SK-N-SH (cell line): ENCODE measurements around the gene WDR11.

Experiments used
- EP300 ChIP-seq, 2 experiments: IDR thresholded peaks; 2 replicates each; pipeline versions ENCODE4 v1.4.0 to v1.6.1; 2012; ENCODE audit warnings: borderline replicate concordance in 1 of 2, low read depth in 1 of 2, low read length in 1 of 2
- FOXM1 ChIP-seq: IDR thresholded peaks from 2 replicates; pipeline ENCODE4 v1.4.0; 2012; ENCODE audit warnings: low read depth, mild to moderate bottlenecking
- POLR2AphosphoS5 ChIP-seq: IDR thresholded peaks from 2 replicates; pipeline ENCODE4 v1.6.1; 2012; ENCODE audit warnings: low read depth, low read length
- RAD21 ChIP-seq: IDR thresholded peaks from 2 replicates; pipeline ENCODE4 v1.6.1; 2012; ENCODE audit warnings: mild to moderate bottlenecking, low read length
- RFX5 ChIP-seq: IDR thresholded peaks from 2 replicates; pipeline ENCODE4 v1.6.1; 2012; ENCODE audit warnings: mild to moderate bottlenecking, improper control_type of control experiment, low read length
- SIN3A ChIP-seq: IDR thresholded peaks from 2 replicates; pipeline ENCODE4 v1.6.1; 2012; ENCODE audit warnings: low read depth, mild to moderate bottlenecking, low read length, moderate library complexity, borderline replicate concordance
- TF ChIP-seq, protein P1 (sequence below): fragments of 150-350 bp; IDR thresholded peaks from 2 replicates; pipeline ENCODE4 v1.6.1; 2017; ENCODE audit warnings: antibody characterized with exemption, low read length, low read depth, borderline replicate concordance
- TF ChIP-seq, protein P2 (sequence below): IDR thresholded peaks from 2 replicates; pipeline ENCODE4 v1.6.1; 2012; ENCODE audit warnings: mild to moderate bottlenecking, low read depth, low read length, moderate library complexity
- TF ChIP-seq, protein P3 (sequence below): fragments of 200-600 bp; sonication (generic); IDR thresholded peaks from 2 replicates; pipeline ENCODE4 v1.6.1; 2017; ENCODE audit warnings: antibody characterized with exemption, mild to moderate bottlenecking, moderate library complexity
- TF ChIP-seq, protein P4 (sequence below): IDR thresholded peaks from 2 replicates; pipeline ENCODE4 v1.4.0; 2012; ENCODE audit warnings: low read depth
- TF ChIP-seq, protein P5 (sequence below): fragments of 150-350 bp; IDR thresholded peaks from 2 replicates; pipeline ENCODE4 v1.6.1; 2016; ENCODE audit warnings: mild to moderate bottlenecking, low read depth, low read length

DNA sequence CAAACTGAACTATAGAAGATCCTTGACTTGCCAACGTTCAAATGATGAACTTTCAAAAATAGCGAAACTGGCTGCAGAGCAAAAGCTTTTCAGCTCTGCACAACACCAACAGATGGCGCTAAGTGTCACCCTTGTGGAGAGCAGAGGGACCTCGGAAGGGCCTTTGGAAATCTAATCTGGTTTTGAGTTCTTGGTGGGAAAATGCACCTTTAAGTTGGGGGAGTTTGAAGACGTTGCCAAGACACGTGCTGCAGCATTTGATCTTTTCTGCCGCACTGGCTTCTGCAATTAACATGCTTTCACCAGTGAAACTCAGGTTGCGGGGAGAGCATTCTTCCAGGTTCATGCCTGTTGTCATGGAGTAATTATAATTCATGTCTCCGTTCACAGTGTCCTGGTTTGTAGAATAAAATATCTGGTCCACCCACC lies 26.3 kb upstream of the WDR11 start:
- TF ChIP-seq, protein P1, sequence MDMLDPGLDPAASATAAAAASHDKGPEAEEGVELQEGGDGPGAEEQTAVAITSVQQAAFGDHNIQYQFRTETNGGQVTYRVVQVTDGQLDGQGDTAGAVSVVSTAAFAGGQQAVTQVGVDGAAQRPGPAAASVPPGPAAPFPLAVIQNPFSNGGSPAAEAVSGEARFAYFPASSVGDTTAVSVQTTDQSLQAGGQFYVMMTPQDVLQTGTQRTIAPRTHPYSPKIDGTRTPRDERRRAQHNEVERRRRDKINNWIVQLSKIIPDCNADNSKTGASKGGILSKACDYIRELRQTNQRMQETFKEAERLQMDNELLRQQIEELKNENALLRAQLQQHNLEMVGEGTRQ: no peak
- TF ChIP-seq, protein P2, sequence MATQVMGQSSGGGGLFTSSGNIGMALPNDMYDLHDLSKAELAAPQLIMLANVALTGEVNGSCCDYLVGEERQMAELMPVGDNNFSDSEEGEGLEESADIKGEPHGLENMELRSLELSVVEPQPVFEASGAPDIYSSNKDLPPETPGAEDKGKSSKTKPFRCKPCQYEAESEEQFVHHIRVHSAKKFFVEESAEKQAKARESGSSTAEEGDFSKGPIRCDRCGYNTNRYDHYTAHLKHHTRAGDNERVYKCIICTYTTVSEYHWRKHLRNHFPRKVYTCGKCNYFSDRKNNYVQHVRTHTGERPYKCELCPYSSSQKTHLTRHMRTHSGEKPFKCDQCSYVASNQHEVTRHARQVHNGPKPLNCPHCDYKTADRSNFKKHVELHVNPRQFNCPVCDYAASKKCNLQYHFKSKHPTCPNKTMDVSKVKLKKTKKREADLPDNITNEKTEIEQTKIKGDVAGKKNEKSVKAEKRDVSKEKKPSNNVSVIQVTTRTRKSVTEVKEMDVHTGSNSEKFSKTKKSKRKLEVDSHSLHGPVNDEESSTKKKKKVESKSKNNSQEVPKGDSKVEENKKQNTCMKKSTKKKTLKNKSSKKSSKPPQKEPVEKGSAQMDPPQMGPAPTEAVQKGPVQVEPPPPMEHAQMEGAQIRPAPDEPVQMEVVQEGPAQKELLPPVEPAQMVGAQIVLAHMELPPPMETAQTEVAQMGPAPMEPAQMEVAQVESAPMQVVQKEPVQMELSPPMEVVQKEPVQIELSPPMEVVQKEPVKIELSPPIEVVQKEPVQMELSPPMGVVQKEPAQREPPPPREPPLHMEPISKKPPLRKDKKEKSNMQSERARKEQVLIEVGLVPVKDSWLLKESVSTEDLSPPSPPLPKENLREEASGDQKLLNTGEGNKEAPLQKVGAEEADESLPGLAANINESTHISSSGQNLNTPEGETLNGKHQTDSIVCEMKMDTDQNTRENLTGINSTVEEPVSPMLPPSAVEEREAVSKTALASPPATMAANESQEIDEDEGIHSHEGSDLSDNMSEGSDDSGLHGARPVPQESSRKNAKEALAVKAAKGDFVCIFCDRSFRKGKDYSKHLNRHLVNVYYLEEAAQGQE: no peak
- TF ChIP-seq RAD21: peak; percentile 45; the same call in 1 of the 2 replicates
- TF ChIP-seq, protein P3, sequence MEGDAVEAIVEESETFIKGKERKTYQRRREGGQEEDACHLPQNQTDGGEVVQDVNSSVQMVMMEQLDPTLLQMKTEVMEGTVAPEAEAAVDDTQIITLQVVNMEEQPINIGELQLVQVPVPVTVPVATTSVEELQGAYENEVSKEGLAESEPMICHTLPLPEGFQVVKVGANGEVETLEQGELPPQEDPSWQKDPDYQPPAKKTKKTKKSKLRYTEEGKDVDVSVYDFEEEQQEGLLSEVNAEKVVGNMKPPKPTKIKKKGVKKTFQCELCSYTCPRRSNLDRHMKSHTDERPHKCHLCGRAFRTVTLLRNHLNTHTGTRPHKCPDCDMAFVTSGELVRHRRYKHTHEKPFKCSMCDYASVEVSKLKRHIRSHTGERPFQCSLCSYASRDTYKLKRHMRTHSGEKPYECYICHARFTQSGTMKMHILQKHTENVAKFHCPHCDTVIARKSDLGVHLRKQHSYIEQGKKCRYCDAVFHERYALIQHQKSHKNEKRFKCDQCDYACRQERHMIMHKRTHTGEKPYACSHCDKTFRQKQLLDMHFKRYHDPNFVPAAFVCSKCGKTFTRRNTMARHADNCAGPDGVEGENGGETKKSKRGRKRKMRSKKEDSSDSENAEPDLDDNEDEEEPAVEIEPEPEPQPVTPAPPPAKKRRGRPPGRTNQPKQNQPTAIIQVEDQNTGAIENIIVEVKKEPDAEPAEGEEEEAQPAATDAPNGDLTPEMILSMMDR: peak; percentile 59
- TF ChIP-seq POLR2AphosphoS5: no peak
- TF ChIP-seq, protein P4, sequence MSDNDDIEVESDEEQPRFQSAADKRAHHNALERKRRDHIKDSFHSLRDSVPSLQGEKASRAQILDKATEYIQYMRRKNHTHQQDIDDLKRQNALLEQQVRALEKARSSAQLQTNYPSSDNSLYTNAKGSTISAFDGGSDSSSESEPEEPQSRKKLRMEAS: no peak
- TF ChIP-seq FOXM1: no peak
- TF ChIP-seq, protein P5, sequence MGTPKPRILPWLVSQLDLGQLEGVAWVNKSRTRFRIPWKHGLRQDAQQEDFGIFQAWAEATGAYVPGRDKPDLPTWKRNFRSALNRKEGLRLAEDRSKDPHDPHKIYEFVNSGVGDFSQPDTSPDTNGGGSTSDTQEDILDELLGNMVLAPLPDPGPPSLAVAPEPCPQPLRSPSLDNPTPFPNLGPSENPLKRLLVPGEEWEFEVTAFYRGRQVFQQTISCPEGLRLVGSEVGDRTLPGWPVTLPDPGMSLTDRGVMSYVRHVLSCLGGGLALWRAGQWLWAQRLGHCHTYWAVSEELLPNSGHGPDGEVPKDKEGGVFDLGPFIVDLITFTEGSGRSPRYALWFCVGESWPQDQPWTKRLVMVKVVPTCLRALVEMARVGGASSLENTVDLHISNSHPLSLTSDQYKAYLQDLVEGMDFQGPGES: no peak
- no peak for TF ChIP-seq EP300 (IDR thresholded peaks at IDR 0.05; ENCODE audit: borderline replicate concordance in 1 of 2, low read depth in 1 of 2, low read length in 1 of 2)
- TF ChIP-seq SIN3A: no peak
- no peak for TF ChIP-seq RFX5
